NCI-H2196 (cell line): Measurements from ENCODE around the gene PNLDC1.
A peak's percentile ranks its signal among the peaks of the same experiment; 100 is the strongest.
"Not testable (repeated sequence)": the region's sequence is repeated elsewhere in the genome, so short reads cannot be mapped to it uniquely, and the experiment has no call there.

ENCODE experiments used
- DNase-seq: peaks from one replicate; lab custom pipeline; 2025; ENCODE audit not compliant: unreplicated experiment; lab: John Stamatoyannopoulos, UW

PNLDC1 gene

GRCh38 chr6:159817951-159818739 lies 18.1 kb downstream of the PNLDC1 start:
- DNase-seq, result no peak

- DNase-seq, result no peak
Observed at GRCh38 chr6:159819098-159819497, 19.0 kb downstream of the PNLDC1 start.

- no peak for DNase-seq
Observed at GRCh38 chr6:159819932-159820640, 20.0 kb downstream of the PNLDC1 start.

GRCh38 chr6:159821122-159821521 lies 21.0 kb downstream of the PNLDC1 start:
- no peak for DNase-seq

- no peak for DNase-seq
Observed at GRCh38 chr6:159821726-159822125, 21.6 kb downstream of the PNLDC1 start.

GRCh38 chr6:159823953-159824352 lies 23.9 kb downstream of the PNLDC1 start:
- no peak for DNase-seq

GRCh38 chr6:159824690-159825089 lies 24.6 kb downstream of the PNLDC1 start:
- not testable (repeated sequence) for DNase-seq

GRCh38 chr6:159826004-159826403 lies 25.9 kb downstream of the PNLDC1 start:
- DNase-seq, result no peak

GRCh38 chr6:159826968-159827647 lies 27.0 kb downstream of the PNLDC1 start:
- DNase-seq, result no peak

GRCh38 chr6:159828074-159828473 lies 28.0 kb downstream of the PNLDC1 start:
- DNase-seq, result no peak

GRCh38 chr6:159829526-159829925 lies 29.4 kb downstream of the PNLDC1 start:
- DNase-seq, result no peak

GRCh38 chr6:159830501-159831372 lies 30.7 kb downstream of the PNLDC1 start:
- no peak for DNase-seq

- peak; percentile 14 for DNase-seq
Observed at GRCh38 chr6:159831373-159831679, 31.2 kb downstream of the PNLDC1 start.

GRCh38 chr6:159832946-159833345 lies 32.9 kb downstream of the PNLDC1 start:
- no peak for DNase-seq

- DNase-seq, result no peak
Observed at GRCh38 chr6:159833556-159833955, 33.5 kb downstream of the PNLDC1 start.

- DNase-seq, result no peak
Observed at GRCh38 chr6:159833997-159834603, 34.0 kb downstream of the PNLDC1 start.

GRCh38 chr6:159836718-159837490 lies 36.8 kb downstream of the PNLDC1 start:
- DNase-seq, result no peak

- no peak for DNase-seq
Observed at GRCh38 chr6:159837511-159837910, 37.4 kb downstream of the PNLDC1 start.

- DNase-seq, result no peak
Observed at GRCh38 chr6:159838020-159838744, 38.1 kb downstream of the PNLDC1 start.
